HG03378 (cell line): Measurements from ENCODE around the gene N4BP2L1.

Experiments used
- ATAC-seq: cut with Tn5 transposase; IDR thresholded peaks from one replicate; pipeline ENCODE4 v1.9.1; 2021; ENCODE audit warnings: mild to moderate bottlenecking, moderate library complexity; ENCODE audit not compliant: unreplicated experiment

N4BP2L1 gene

DNA sequence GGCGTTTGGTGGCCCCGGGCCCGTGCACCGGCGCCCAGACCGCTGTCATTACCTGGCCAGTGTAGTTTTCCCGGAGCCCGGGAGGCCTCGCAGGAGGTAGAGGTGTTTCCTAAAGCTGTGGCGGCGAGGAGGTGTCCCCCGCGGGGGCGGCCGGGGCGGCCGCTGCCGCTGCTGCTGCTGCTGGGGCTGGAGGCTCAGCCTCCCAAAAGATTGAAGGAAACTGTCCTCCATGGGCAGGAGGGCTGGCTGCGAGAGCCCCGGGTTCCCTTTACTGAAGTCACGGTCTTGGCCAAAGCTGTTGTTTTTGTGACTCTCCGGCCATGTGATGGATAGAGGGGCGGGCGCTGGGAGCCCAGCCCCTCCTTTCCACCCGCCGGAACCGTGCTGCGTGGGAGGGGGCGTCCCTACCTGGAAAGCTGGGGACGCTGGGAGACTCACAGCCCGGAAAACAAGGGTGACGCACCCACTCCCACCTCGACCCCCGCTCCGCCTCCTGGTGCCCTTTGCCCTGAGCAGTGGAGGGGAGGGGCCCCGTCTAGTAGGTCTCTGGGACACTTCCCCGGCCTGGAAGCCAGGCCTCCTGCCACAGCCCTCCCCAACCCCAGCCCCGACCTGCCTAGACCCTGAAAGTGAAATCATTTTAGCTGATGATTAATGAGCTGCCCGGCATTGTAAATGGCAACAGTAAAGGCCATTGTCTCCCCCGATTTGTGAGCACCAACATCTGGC, at the start of gene N4BP2L1:
N4BP2L1 (minus strand) TSS at position 279 of the 729 bp plus-strand sequence; CDS start at position 231, 48 bp downstream.
- ATAC-seq, result peak; percentile 67

DNA sequence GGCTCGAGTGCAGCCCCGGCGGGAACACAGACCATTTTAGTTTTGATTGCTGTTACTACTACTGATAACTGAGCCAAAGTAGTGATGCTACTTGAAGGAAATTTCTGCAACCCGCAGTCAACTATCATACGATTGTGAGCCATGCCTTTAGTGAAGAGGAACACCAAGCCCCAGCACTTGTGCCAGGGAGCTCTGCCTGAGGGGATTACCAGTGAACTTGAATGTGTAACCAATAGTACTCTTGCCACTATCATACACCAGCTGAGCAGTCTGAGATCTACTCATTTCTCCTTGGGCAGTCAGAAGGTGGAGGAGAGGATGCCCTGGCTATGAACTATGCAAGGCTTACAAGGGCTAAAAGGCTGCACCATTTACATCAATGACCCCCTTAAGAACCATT, 49.0 kb upstream of the N4BP2L1 start:
- no peak for ATAC-seq

- no peak for ATAC-seq
Observed at GRCh38 chr13:32476021-32476731, 48.2 kb upstream of the N4BP2L1 start.

DNA sequence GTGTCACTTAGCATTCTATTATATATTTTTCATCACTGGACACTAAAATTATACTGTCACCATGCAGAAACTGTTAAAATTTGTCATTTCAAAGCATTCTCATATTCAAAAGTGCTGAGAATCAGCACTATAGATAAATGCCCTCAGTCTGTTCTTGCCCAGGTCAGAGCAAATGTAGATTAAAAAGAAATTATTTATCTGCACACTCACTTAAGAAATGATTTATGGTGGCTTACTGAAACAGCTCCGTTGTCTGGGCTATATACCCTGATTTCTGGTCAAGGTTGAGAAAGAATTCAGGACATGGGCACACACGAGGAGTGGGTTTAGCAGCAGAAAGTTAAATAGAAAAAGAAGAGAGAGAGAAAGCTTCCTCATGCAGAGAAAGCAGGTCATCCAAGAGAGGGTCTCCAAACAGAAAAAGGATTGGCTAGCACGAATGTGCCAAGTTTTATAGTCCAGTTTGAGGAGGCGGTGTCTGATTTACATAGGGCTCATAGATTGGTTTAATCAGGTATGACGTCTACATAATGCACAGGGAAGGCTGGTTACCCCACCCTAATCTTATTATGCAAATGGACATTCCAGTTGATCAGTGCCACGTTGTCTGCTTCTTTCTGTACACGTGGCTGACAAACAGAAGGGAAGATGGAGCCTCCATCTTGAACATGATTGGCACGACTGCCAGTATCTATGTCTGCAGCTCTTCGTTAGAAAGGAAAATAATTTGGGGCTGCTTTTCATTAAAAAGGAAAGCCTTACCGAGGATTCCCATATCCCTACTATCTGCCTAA, 47.3 kb upstream of the N4BP2L1 start:
- no peak for ATAC-seq

- ATAC-seq, result no peak
Observed at GRCh38 chr13:32473650-32474049, 45.7 kb upstream of the N4BP2L1 start.

- ATAC-seq, result peak; percentile 76
Observed at GRCh38 chr13:32472194-32472621, 44.3 kb upstream of the N4BP2L1 start.

DNA sequence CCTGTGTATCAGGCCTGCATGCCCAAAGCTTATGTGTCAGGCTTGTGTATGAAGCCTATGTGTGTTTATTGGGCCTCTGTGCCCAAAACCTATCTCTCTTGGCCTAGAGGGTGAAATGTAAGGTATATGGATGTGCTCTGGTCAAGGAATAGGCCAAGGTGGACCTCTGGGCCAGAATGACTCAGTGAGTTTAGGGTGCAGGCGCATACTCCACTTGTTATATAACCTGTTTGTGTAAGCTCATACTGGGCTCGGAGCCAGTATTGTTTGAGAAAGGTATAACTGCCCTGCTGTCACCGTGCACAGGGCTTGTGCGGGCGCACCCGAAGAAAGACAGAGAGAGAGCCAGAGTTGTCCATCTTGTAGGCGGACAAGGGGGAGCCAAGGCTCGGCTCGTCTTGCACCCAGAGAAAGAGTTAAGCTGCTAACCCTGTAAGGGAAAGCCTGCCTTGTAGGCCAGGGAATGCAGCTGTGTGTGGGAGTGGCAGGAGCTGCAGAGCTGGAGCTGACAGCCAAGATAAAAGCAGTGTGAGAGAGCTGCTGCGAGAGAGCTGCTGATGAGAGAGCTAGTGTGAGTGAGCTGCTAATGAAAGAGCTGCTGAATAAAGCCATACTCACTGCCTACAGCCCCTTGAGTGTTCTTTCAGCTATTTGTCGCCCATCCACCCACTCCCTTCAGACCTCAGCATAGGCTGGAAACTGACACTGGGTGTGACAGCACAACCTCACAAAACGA, 43.4 kb upstream of the N4BP2L1 start:
- no peak for ATAC-seq

DNA sequence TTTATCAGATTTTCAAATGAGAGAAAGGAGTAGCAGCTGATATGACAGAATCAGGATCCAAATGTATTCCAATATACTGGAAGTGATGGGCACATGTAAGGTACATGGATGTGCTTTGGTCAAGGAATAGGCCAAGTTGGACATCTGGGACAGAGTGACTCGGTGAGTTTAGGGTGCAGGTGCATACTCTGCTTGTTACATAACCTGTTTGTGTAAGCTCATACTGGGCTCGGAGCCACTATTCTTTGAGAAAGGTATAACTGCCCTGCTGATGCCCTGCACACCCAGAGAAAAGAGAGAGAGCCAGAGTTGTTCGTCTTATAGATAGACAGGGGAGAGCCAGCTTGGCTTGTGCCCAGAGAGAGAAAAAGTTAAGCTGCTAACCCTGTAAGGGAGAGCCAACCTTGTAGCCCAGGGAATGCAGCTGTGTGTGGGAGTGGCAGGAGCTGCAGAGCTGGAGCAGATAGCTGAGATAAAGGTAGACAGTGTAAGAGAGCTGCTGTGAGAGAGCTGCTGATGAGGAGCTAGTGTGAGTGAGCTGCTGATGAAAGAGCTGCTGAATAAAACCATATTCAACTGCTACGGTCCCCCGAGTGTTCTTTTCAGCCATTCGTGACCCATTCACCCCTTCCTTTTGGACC, 40.7 kb upstream of the N4BP2L1 start:
- ATAC-seq, result no peak

- no peak for ATAC-seq
Observed at GRCh38 chr13:32456591-32456990, 28.7 kb upstream of the N4BP2L1 start.

- no peak for ATAC-seq
Observed at GRCh38 chr13:32455594-32455903, 27.6 kb upstream of the N4BP2L1 start.

GRCh38 chr13:32454886-32455593, 27.1 kb upstream of the N4BP2L1 start:
- no peak for ATAC-seq

GRCh38 chr13:32453981-32454380, 26.1 kb upstream of the N4BP2L1 start:
- ATAC-seq, result no peak

DNA sequence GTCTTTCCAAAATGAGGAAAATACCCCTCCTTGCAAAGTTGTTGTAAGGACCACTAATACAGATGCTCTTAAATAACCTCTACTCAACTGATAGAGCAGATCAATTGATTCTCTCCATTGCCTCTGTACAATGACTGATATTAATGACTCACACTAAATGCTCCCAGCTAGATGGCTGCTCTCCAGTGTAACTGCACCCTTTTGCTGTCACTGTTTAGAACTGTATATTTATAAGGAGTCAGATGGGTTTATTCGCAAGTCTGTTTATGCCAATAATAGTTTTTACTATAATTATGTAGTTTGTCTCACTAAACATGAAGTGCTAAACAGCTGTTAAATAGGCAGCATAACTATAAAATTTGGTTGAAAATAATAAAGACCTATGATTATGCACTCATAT, 21.0 kb upstream of the N4BP2L1 start:
- no peak for ATAC-seq

DNA sequence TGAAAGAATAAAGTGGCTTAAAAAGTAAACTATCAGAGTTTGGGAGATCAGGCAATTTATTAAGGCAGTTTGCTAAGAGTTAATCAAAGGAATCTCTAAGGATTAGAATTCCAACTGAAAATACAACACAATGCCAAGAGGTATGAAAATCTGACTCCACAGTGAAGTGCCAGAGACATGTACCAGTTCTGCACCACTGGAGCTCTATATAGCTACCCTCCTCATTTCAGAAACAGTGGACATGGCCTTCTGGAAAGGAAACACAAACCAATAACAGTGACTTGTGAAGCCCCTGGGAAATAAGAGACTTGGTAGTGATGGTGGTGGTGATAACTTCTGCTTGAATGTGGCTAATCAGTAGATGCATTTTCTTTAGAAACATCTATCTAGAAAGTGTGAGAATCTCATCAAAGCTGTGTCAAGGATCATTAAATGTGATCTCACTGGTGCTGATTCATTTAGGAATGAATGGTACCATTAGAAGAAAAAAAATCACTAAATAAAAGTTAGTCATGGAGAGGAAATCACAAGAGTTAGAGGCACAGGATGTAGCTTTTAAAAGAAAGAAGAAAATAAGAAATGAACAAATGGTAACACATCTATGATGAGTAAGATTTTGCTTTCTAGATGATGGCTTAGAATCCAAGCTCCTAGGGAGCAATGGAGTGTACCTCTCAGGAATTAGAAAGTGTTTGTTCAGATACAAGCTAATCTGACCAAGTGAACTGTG, 20.1 kb upstream of the N4BP2L1 start:
- ATAC-seq, result no peak

DNA sequence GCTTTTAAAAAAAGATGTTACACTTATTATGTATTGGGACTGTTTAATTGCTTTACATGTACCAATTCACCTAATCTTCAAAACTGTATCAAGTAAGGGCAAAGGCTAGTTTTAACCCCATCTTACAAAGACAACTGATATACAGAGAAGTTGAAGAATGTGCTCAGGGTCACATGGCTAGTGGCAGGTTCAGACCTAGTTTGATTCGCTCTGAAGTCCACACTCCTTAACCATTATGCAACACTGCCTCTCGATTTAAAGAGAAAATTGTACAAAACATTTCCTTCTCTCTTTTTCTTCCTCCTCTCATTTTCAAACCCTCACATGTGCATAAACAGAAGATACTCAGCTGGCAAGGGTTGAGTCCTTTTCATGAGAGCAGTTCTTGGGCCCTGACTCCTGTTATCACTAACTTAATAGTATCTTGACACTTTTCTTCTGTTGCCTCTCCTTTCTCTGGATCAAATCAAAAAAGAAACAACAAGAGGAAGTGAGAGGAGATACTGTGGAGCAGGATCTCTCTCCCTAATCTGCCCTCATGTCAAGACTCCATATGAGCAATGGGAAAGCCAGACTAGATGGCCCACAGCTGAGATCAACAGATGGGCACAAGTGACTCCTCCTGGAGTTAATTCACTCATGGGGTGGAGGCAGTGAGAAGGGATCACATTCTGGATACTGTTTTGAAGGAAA, 19.0 kb upstream of the N4BP2L1 start:
- no peak for ATAC-seq

DNA sequence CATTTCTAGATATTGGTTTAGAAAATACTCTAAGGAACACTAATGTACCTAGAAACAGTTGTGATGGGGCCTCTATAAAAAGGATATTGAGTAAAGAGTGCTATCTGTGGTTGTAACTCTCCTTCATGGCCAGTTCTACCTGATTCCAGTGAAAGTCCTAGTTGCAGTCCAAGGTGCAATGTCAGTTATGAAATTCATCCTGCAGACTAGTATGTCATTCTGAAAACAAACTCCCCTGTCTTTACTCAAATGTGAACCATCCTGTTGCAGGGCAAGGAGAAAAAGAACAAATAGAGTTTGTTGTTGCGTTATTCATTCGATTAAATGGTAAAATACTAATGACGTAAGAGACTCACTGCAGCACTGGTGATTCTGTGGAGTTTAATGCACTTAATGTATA, 18.3 kb upstream of the N4BP2L1 start:
- ATAC-seq, result no peak

GRCh38 chr13:32445461-32445860, 17.5 kb upstream of the N4BP2L1 start:
- ATAC-seq, result no peak

- ATAC-seq, result peak; percentile 76
Observed at GRCh38 chr13:32443111-32443510, 15.2 kb upstream of the N4BP2L1 start.

DNA sequence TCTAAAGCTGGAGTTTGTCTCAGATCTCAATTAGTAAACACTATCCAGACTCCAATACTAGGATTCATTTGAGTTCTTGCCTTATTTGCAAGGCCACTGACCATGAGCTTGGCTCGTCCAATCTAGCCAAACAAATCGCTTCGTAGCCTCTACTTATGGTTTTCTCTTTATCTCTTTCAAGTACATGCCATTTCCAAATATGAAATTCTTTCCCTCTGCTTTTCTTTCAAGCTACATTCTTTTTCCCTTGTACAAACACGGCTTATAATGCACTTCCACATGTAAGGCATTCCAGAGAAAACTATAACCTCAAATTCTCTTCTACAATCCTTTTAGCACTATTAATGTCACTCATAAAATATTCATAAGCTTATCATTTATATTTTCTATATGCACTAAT, 10.9 kb upstream of the N4BP2L1 start:
- no peak for ATAC-seq
